22Rv1 (cell line): Measurements from ENCODE around the gene CDH2.

Experiments used
- H3K27ac ChIP-seq: fragments of 450-650 bp; 2 replicates; pipeline ENCODE4 v1.5.1; 2017
- ZFX ChIP-seq: fragments of 450-650 bp; IDR thresholded peaks from 2 replicates; pipeline ENCODE4 v1.6.1; 2017; ENCODE audit warnings: antibody characterized with exemption, borderline replicate concordance
- TF ChIP-seq, protein P1 (sequence below): fragments of 450-650 bp; IDR thresholded peaks from 2 replicates; pipeline ENCODE4 v1.5.1; 2017; ENCODE audit warnings: mild to moderate bottlenecking

CDH2 gene

DNA sequence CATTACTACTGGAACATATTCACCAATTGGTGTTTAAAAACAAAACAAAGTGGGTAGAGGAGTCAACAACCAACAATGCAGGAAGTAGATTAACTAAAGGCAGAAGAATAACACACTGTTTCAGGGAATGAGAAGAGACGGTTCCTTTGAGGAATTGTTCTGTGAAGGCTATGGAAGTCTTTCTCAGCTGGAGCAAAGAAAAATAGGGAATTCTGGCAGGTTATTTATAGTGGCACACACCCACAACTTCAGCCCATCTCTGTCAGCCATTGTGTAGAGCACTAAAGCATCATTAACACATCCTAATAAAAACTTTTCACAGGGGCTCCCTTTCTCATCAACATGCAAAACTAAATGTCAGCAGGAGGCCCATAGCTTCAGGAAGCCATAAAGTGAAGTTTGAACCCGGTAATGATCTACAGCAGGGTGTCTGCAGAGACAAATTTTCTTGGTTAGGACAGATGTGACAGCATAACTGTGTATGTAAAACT is 113.6 kb downstream of the CDH2 start:
- no peak overlapping the region for H3K27ac ChIP-seq
- TF ChIP-seq ZFX: no peak
- TF ChIP-seq, protein P1, sequence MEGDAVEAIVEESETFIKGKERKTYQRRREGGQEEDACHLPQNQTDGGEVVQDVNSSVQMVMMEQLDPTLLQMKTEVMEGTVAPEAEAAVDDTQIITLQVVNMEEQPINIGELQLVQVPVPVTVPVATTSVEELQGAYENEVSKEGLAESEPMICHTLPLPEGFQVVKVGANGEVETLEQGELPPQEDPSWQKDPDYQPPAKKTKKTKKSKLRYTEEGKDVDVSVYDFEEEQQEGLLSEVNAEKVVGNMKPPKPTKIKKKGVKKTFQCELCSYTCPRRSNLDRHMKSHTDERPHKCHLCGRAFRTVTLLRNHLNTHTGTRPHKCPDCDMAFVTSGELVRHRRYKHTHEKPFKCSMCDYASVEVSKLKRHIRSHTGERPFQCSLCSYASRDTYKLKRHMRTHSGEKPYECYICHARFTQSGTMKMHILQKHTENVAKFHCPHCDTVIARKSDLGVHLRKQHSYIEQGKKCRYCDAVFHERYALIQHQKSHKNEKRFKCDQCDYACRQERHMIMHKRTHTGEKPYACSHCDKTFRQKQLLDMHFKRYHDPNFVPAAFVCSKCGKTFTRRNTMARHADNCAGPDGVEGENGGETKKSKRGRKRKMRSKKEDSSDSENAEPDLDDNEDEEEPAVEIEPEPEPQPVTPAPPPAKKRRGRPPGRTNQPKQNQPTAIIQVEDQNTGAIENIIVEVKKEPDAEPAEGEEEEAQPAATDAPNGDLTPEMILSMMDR: no peak

GRCh38 chr18:28062443-28062842 is 114.5 kb downstream of the CDH2 start:
- TF ChIP-seq ZFX: no peak
- TF ChIP-seq, protein P1: no peak
- no peak overlapping the region for H3K27ac ChIP-seq

DNA sequence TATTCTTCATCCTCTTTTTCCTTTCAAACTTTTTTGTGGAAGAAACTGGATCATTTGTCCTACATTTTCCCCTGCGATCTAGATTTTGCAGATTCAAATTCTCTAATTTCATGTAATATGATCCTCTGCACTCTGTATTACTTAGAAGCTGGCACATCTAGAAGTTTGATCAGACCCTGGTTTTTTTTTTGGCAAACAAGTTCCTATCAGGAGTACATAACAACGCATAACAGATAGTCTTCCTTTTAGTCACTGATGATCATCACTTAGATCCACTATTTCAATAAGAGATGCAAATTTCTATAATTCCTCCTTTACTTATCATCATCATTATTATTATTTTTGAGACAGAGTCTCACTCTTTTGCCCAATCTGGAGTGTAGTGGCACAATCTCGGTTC is 117.1 kb downstream of the CDH2 start:
- TF ChIP-seq ZFX: no peak
- TF ChIP-seq, protein P1: no peak
- no peak overlapping the region for H3K27ac ChIP-seq

GRCh38 chr18:28050545-28050944 is 126.4 kb downstream of the CDH2 start:
- no peak overlapping the region for H3K27ac ChIP-seq
- no peak for TF ChIP-seq ZFX
- TF ChIP-seq, protein P1: no peak

- TF ChIP-seq, protein P1: no peak
- no peak overlapping the region for H3K27ac ChIP-seq
These were observed 128.3 kb downstream of the CDH2 start for GRCh38 chr18:28048612-28049011.

DNA sequence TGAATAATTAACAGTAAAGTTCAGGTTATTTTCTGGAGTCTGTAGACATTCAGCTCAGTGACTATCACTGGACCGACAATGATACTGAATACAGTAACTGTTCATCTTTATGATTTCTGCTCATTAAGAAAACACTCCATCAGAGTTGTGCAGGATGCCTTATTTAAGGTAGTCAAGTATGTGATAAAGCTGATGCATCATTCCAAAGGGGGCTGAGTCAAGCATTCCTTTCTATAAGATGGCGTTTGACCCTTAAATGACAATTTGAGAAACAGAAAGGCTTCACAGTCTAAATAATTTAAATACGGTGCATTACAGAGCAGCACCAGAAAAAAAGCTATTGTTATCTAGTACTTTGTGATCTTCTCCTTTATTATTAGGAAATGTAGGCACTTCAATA is 131.1 kb downstream of the CDH2 start:
- no peak for TF ChIP-seq ZFX
- TF ChIP-seq, protein P1: no peak
- no peak overlapping the region for H3K27ac ChIP-seq

DNA sequence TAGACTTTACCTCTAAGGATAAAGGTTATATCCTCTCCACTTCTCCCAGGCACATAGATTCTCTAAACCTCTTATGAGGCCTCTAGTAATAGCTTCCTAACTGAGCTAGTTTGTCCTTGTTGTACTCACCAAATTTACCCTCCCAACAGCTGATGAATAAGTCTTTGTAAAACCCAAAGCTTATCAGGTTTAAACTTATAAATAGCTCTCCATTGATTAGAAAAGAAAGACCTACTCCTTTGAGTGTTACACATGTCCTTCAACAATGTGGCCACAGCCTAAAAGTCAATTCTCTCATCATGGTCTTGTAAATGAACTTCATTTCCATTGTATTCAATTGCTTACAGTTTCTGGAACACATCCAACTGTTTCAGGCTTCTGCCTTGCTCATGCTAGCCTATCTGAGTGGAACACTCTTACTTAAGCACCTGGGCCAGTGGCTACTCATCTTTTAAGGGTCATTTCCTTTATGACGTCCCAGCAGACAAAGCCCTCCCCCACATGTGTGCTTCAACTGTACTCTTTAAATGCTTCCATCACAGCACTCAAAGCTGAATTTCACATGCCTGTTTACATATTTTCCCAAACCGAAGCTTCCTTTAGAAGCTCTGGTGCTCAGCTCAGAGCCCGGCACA is 131.6 kb downstream of the CDH2 start:
- H3K27ac ChIP-seq: no peak overlapping the region
- TF ChIP-seq ZFX: no peak
- TF ChIP-seq, protein P1: no peak
